ENCODE data around the gene TOB1. TPM values are rescaled to one million over a fixed set of nuclear protein-coding genes. Genes with fewer than 3 reads are reported as not detected.

The TOB1 gene
- total RNA-seq, 6 experiments from 2014 or later = 76.3 to 94.1 (median 89.1) TPM

DNA sequence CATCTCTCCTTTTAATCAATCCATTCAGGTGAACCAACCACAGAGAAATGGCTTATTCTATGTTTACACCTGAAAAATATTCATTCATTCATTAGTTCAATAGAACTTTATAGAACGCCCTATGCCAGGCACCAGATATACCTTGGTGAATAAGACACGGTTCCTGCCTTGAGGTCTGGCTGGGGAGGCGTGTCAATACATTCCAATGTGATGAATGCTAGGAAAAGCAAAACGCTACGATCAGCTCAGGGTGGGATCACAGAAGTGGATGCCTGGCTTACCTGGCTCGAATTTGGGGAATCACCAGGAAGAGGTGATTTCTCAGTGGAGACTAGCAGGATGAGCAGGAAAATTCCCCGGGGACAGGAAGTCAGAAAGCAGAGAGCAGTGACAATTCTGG is 48.3 kb downstream of the TOB1 start:
- DNase-seq = peak; percentile 11
- peaks cover 11% of the 10 kb centered on the region for H3K4me1 Mint-ChIP-seq (ENCODE audit: low read depth)
- H3K27me3 Mint-ChIP-seq (ENCODE audit: insufficient read depth) = peaks cover 14% of the 10 kb centered on the region
- peaks cover 4% of the 10 kb centered on the region; the same call in 1 of the 2 replicates for H3K9me3 Mint-ChIP-seq
- TF ChIP-seq, protein P1, sequence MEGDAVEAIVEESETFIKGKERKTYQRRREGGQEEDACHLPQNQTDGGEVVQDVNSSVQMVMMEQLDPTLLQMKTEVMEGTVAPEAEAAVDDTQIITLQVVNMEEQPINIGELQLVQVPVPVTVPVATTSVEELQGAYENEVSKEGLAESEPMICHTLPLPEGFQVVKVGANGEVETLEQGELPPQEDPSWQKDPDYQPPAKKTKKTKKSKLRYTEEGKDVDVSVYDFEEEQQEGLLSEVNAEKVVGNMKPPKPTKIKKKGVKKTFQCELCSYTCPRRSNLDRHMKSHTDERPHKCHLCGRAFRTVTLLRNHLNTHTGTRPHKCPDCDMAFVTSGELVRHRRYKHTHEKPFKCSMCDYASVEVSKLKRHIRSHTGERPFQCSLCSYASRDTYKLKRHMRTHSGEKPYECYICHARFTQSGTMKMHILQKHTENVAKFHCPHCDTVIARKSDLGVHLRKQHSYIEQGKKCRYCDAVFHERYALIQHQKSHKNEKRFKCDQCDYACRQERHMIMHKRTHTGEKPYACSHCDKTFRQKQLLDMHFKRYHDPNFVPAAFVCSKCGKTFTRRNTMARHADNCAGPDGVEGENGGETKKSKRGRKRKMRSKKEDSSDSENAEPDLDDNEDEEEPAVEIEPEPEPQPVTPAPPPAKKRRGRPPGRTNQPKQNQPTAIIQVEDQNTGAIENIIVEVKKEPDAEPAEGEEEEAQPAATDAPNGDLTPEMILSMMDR (IDR thresholded peaks at IDR 0.05) = no peak
- no peaks in the 10 kb centered on the region for H3K36me3 Mint-ChIP-seq (ENCODE audit: low read depth)
- peak overlapping the region; percentile 22 for H3K4me3 Mint-ChIP-seq
- H3K27ac Mint-ChIP-seq = no peak overlapping the region; the same call in 1 of the 2 replicates

DNA sequence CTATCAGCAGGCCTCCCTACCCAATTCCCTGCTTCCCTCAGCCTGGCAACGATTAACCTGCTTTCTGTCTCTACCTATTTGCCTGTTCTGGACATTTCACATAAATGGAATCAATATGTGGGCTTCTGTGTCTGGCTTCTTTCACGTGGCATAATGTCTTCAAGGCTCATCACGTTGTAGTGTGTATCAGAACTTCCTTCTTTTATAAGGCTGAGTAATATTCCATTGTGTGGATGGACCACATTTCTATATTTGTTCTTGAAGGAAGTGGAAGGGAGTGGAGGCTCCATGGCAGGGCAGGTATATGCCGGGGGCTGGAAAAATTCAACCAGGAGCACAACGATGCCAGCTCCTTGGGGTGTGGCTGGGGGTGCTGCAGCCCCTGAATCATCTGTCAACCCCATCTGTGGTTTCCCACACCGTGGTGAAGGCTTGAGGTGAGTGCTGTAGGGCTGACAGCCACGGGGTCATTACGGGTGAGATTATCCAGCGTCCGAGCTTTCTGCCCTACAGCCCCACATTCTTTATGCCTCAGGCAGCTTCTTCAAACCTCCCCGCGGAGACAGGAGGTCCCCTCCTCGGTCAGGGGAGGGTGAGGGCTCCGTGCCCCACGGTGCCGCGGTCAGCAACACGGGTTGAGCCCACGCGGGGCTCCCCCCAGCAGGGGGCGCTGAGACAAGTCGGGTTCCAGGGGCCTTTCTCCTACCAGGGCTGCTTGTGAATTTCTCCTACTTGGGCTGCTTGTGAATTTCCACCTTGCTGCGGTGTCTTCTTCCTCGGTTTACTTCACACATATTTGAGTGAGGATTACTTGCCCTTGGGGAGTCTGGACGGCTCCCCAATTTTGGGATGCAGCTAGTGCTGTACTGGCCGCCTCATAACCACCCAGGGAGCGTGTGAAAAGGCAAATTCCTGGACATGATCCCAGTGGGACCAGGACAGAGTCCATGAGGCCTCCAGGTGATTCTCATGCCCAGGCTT is 49.1 kb downstream of the TOB1 start:
- Mint-ChIP-seq H3K36me3 (ENCODE audit: low read depth) (no peaks in the 10 kb centered on the region), H3K27ac (no peak overlapping the region), H3K4me3 (no peak overlapping the region), H3K9me3 (no peaks in the 10 kb centered on the region), H3K27me3 (ENCODE audit: insufficient read depth) (peaks cover 18% of the 10 kb centered on the region), H3K4me1 (ENCODE audit: low read depth) (peaks cover 11% of the 10 kb centered on the region)
- DNase-seq = no peak
- TF ChIP-seq, protein P1 (IDR thresholded peaks at IDR 0.05) = peak; percentile 88

DNA sequence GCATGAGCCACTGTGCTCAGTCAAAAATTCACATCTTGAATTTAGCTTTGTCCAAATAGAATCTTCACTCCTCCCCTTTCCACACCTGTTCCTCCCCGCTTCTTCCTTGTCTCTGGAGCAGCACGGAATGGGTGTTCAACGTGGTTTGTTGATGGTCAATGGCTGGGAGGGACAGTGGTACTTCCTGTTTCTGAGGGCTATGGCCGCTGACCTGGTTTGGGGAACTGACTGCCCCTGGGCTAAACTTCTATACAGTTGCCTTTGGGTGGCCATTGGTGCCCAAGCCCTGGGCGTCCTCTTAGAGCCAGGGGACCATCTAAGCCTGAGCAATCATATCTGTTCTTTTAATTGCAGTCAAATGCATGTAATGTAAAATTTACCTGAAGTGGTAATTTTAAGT is 49.9 kb downstream of the TOB1 start:
- Mint-ChIP-seq H3K4me1 (ENCODE audit: low read depth) (peaks cover 11% of the 10 kb centered on the region), H3K27ac (no peak overlapping the region), H3K27me3 (ENCODE audit: insufficient read depth) (peaks cover 25% of the 10 kb centered on the region), H3K36me3 (ENCODE audit: low read depth) (no peaks in the 10 kb centered on the region), H3K4me3 (no peak overlapping the region), H3K9me3 (no peaks in the 10 kb centered on the region)
- DNase-seq = no peak
- TF ChIP-seq, protein P1 (IDR thresholded peaks at IDR 0.05) = no peak

DNA sequence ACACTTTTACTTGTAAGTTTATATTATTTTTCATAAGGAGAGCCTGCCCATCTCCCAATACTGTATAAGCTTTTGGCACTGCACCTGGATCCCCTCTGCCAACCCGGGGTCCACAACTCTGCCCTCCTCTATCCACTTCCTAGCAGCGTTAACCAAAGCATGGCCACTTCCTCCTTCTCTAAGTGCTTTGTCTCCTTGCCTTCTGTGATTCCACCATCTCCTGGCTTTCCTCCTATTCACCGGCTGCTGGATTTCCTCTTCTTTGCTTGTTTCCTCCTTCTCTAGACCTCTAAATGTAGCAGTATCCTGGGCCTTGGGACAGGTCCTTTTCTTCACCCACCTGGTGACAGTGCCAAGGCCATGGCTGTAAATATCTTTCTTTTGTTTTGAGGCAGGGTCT is 50.8 kb downstream of the TOB1 start:
- H3K27me3 Mint-ChIP-seq (ENCODE audit: insufficient read depth) = peaks cover 21% of the 10 kb centered on the region
- H3K27ac Mint-ChIP-seq = no peak overlapping the region
- peaks cover 11% of the 10 kb centered on the region for H3K4me1 Mint-ChIP-seq (ENCODE audit: low read depth)
- no peak overlapping the region for H3K4me3 Mint-ChIP-seq
- TF ChIP-seq, protein P1 (IDR thresholded peaks at IDR 0.05) = no peak
- no peaks in the 10 kb centered on the region for H3K9me3 Mint-ChIP-seq
- DNase-seq = no peak
- H3K36me3 Mint-ChIP-seq (ENCODE audit: low read depth) = no peaks in the 10 kb centered on the region

DNA sequence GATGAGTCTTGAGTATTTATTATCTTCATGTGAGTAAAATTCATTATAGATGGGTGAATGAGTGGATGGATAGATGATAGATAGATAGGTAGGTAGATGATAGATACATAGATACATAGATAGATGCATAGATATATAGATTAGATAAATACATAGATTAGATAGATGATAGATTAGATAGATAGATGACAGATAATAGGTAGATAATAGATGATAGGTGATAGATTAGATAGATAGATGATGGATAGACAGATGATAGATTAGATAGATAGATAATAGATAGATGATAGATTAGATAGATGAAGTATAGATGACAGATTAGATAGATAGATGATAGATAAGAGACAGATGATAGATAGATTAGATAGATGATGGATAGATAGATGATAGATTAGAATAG is 52.6 kb downstream of the TOB1 start:
- Mint-ChIP-seq H3K36me3 (ENCODE audit: low read depth) (no peaks in the 10 kb centered on the region), H3K27ac (no peak overlapping the region), H3K4me1 (ENCODE audit: low read depth) (peaks cover 11% of the 10 kb centered on the region), H3K4me3 (no peak overlapping the region), H3K27me3 (ENCODE audit: insufficient read depth) (peaks cover 23% of the 10 kb centered on the region), H3K9me3 (no peaks in the 10 kb centered on the region)
- TF ChIP-seq, protein P1 (IDR thresholded peaks at IDR 0.05) = no peak
- no peak for DNase-seq

Other genes starting within 250 kb of the TOB1 start
- 10 to 100 TPM; 18.4 to 23.6 (median 21.3) TPM for gene ABCC3, start 231.5 kb downstream of the TOB1 start, total RNA-seq (2021; fragmentation: NEBNext Ultra II Directional; extraction: Animal tissue kit (Norgen Biotek cat#: 25700))
- 10 to 100 TPM; 43.1 to 48.4 (median 46.6) TPM for gene ANKRD40, start 158.4 kb downstream of the TOB1 start, total RNA-seq (2021; fragmentation: NEBNext Ultra II Directional; extraction: Animal tissue kit (Norgen Biotek cat#: 25700))
- gene LUC7L3, start 146.8 kb downstream of the TOB1 start, total RNA-seq (2021; fragmentation: NEBNext Ultra II Directional; extraction: Animal tissue kit (Norgen Biotek cat#: 25700)) = 10 to 100 TPM; 54.0 to 76.3 (median 59.1) TPM
- not detected for gene ANKRD40CL, start 98.8 kb downstream of the TOB1 start, total RNA-seq (2021; fragmentation: NEBNext Ultra II Directional; extraction: Animal tissue kit (Norgen Biotek cat#: 25700))
- gene WFIKKN2, start 30.8 kb downstream of the TOB1 start, total RNA-seq (2021; fragmentation: NEBNext Ultra II Directional; extraction: Animal tissue kit (Norgen Biotek cat#: 25700)) = under 1 TPM in 3 of 6 experiments, not detected in 3; 0.05 to 0.07 (median 0.05) TPM